Measurements from ENCODE around the gene TMEM212.

TMEM212 gene

DNA sequence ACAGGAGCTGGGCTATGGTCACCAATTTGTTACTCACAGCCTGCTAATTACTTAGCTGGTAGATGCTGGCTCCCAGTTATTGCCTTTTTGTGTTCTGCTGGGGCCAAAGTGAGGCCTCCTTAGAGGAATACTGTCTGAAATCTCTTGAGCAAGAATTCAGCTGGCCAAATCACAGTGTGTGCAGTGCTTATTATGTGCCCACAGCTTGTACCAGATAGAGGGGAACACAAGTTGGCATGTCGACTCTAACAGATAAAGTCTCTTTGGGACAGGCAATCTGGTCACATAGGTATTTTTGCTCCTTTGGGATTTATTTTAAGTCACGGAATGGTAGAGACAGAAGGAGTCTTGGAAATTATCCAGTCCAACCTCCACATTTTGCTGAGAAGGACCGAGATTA is 6.3 kb upstream of the TMEM212 start:
- no peaks in the 10 kb centered on the region for H3K79me2 ChIP-seq (ENCODE audit: control insufficient read depth, insufficient read depth, low read length)
- no peak overlapping the region for H2AK5ac ChIP-seq (ENCODE audit: low read length)
- no peaks in the 10 kb centered on the region for H3K36me3 ChIP-seq (ENCODE audit: control insufficient read depth, insufficient read depth, low read length)
- no peak overlapping the region for H4K5ac ChIP-seq (ENCODE audit: low read length)
- no peak overlapping the region for H2BK15ac ChIP-seq (replicated peaks; ENCODE audit: low read depth)
- no peak for DNase-seq
- no peak overlapping the region for H3K56ac ChIP-seq (ENCODE audit: low read length)
- no peak overlapping the region for H3K9ac ChIP-seq (ENCODE audit: low read length)
- no peak overlapping the region for H3K4ac ChIP-seq (ENCODE audit: low read depth, low read length)
- H3K79me1 ChIP-seq (ENCODE audit: low read length): no peaks in the 10 kb centered on the region
- no peak overlapping the region for H4K8ac ChIP-seq (ENCODE audit: low read depth, low read length)
- H3K23ac ChIP-seq (ENCODE audit: low read length): no peak overlapping the region
- H3K18ac ChIP-seq (ENCODE audit: low read length): no peak overlapping the region
- no peak overlapping the region for H3K27ac ChIP-seq (ENCODE audit: low read depth, low read length)
- no peak overlapping the region for H3K4me3 ChIP-seq (ENCODE audit: low read length)
- WGBS (ENCODE audit: extremely low coverage, insufficient coverage, low lambda C conversion rate): no CpG with 5 or more reads among the region's 3 CpGs
- no peak overlapping the region for H3K4me2 ChIP-seq (ENCODE audit: low read length)
- no peaks in the 10 kb centered on the region for H3K4me1 ChIP-seq (ENCODE audit: control insufficient read depth, low read depth, low read length)
- H2BK5ac ChIP-seq (ENCODE audit: low read length): no peak overlapping the region
- no peaks in the 10 kb centered on the region for H3K27me3 ChIP-seq (ENCODE audit: insufficient read depth, low read length, poor library complexity)
- H2BK120ac ChIP-seq (ENCODE audit: low read depth, low read length): no peak overlapping the region

DNA sequence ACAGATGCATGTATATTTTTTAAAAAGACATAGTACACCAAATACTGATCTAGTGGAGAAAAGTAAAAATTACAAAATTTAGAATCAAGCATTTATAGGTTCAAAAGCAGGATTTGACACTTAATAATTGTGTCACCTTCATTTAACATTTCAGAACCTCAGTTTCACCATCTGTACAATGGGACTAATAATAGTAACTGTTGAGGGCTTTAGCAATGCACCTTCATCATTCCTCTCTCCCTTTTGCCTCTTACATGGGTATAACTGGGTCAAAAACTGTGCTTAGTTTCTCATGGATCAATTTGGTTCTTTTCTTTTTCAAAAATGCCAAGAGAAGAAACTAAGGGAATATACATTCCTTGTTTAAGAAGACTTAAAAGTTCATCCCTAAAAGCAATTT is 5.5 kb upstream of the TMEM212 start:
- no peak overlapping the region for H3K18ac ChIP-seq (ENCODE audit: low read length)

DNA sequence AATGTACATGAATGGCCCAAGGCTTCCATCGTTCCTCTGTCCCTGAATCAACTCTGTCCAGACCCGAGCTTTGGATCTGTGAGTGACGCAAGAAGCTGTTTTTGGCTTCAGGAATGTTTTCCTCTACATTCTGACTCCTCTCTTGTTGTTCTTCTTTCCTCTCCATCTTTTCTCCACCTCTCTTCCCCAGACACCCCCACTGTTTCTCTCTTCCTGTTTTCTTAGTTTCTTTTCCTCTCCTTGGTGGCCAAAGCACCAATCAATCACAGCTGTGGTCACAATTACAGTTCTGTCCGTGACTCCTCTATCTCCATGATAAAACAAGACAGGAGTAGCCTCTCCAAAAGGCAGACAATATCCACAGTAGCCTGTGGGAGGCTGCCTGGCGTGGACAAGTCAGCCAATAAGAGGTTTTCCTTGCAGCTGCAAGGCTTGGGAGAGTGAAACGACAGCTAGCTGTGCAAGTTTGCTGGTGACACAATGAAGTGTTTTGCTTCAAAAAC is 4.9 kb upstream of the TMEM212 start:
- no peak overlapping the region for H2BK15ac ChIP-seq (replicated peaks; ENCODE audit: low read depth)
- no peak overlapping the region for H3K56ac ChIP-seq (ENCODE audit: low read length)
- H4K8ac ChIP-seq (ENCODE audit: low read depth, low read length): no peak overlapping the region
- no peaks in the 10 kb centered on the region for H3K79me2 ChIP-seq (ENCODE audit: control insufficient read depth, insufficient read depth, low read length)
- no CpG with 5 or more reads among the region's 6 CpGs for WGBS (ENCODE audit: extremely low coverage, insufficient coverage, low lambda C conversion rate)
- no peak overlapping the region for H3K23ac ChIP-seq (ENCODE audit: low read length)
- peak; percentile 16 for DNase-seq
- H3K4ac ChIP-seq (ENCODE audit: low read depth, low read length): no peak overlapping the region
- H2AK5ac ChIP-seq (ENCODE audit: low read length): no peak overlapping the region
- H3K4me1 ChIP-seq (ENCODE audit: control insufficient read depth, low read depth, low read length): no peaks in the 10 kb centered on the region
- no peaks in the 10 kb centered on the region for H3K36me3 ChIP-seq (ENCODE audit: control insufficient read depth, insufficient read depth, low read length)
- H3K9ac ChIP-seq (ENCODE audit: low read length): no peak overlapping the region
- H3K27ac ChIP-seq (ENCODE audit: low read depth, low read length): no peak overlapping the region
- H3K4me2 ChIP-seq (ENCODE audit: low read length): no peak overlapping the region
- H3K18ac ChIP-seq (ENCODE audit: low read length): no peak overlapping the region
- no peak overlapping the region for H2BK5ac ChIP-seq (ENCODE audit: low read length)
- no peaks in the 10 kb centered on the region for H3K79me1 ChIP-seq (ENCODE audit: low read length)
- no peak overlapping the region for H3K4me3 ChIP-seq (ENCODE audit: low read length)
- no peak overlapping the region for H2BK120ac ChIP-seq (ENCODE audit: low read depth, low read length)
- H4K5ac ChIP-seq (ENCODE audit: low read length): no peak overlapping the region
- H3K27me3 ChIP-seq (ENCODE audit: insufficient read depth, low read length, poor library complexity): no peaks in the 10 kb centered on the region

More for the DNA sequence above, 5.5 kb upstream of the TMEM212 start:
- H3K79me1 ChIP-seq (ENCODE audit: low read length): no peaks in the 10 kb centered on the region
- H2AK5ac ChIP-seq (ENCODE audit: low read length): no peak overlapping the region
- no peak overlapping the region for H3K27ac ChIP-seq (ENCODE audit: low read depth, low read length)
- H3K79me2 ChIP-seq (ENCODE audit: control insufficient read depth, insufficient read depth, low read length): no peaks in the 10 kb centered on the region
- no peaks in the 10 kb centered on the region for H3K36me3 ChIP-seq (ENCODE audit: control insufficient read depth, insufficient read depth, low read length)
- no peak for DNase-seq
- H4K5ac ChIP-seq (ENCODE audit: low read length): no peak overlapping the region
- H3K23ac ChIP-seq (ENCODE audit: low read length): no peak overlapping the region
- H2BK15ac ChIP-seq (replicated peaks; ENCODE audit: low read depth): no peak overlapping the region
- H2BK120ac ChIP-seq (ENCODE audit: low read depth, low read length): no peak overlapping the region
- H2BK5ac ChIP-seq (ENCODE audit: low read length): no peak overlapping the region
- H3K9ac ChIP-seq (ENCODE audit: low read length): no peak overlapping the region
- H3K4me3 ChIP-seq (ENCODE audit: low read length): no peak overlapping the region
- no peaks in the 10 kb centered on the region for H3K27me3 ChIP-seq (ENCODE audit: insufficient read depth, low read length, poor library complexity)
- H3K4me2 ChIP-seq (ENCODE audit: low read length): no peak overlapping the region
- H3K4me1 ChIP-seq (ENCODE audit: control insufficient read depth, low read depth, low read length): no peaks in the 10 kb centered on the region
- no peak overlapping the region for H3K4ac ChIP-seq (ENCODE audit: low read depth, low read length)
- no peak overlapping the region for H3K56ac ChIP-seq (ENCODE audit: low read length)
- H4K8ac ChIP-seq (ENCODE audit: low read depth, low read length): no peak overlapping the region

DNA sequence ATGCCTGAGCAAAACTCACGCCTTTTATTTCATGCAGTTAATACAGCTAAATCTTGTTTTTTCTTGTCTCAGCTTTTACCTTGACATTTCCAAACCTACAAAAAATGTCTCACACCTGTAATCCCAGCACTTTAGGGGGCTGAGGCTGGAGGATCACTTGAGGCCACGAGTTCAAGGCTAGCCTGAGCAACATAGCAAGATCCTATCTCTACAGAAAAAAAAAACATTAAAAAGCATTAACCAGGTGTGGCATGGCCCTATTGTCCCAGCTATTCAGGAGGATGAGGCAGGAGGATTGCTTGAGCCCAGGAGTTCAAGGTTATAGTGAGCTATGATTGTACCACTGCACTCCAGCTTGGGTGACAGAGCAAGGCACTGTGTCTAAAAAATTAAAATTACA is 3.9 kb upstream of the TMEM212 start:
- no CpG with 5 or more reads among the region's 2 CpGs for WGBS (ENCODE audit: extremely low coverage, insufficient coverage, low lambda C conversion rate)
- Histone ChIP-seq H3K79me2 (ENCODE audit: control insufficient read depth, insufficient read depth, low read length) (no peaks in the 10 kb centered on the region), H3K4me3 (ENCODE audit: low read length) (no peak overlapping the region), H3K36me3 (ENCODE audit: control insufficient read depth, insufficient read depth, low read length) (no peaks in the 10 kb centered on the region), H2BK120ac (ENCODE audit: low read depth, low read length) (no peak overlapping the region), H3K27ac (ENCODE audit: low read depth, low read length) (no peak overlapping the region), H2AK5ac (ENCODE audit: low read length) (no peak overlapping the region), H3K23ac (ENCODE audit: low read length) (no peak overlapping the region), H4K8ac (ENCODE audit: low read depth, low read length) (no peak overlapping the region), H3K18ac (ENCODE audit: low read length) (no peak overlapping the region), H3K79me1 (ENCODE audit: low read length) (no peaks in the 10 kb centered on the region), H3K9ac (ENCODE audit: low read length) (no peak overlapping the region), H3K4me2 (ENCODE audit: low read length) (no peak overlapping the region), H2BK15ac (replicated peaks; ENCODE audit: low read depth) (no peak overlapping the region), H3K56ac (ENCODE audit: low read length) (no peak overlapping the region), H4K5ac (ENCODE audit: low read length) (no peak overlapping the region), H3K4ac (ENCODE audit: low read depth, low read length) (no peak overlapping the region), H2BK5ac (ENCODE audit: low read length) (no peak overlapping the region), H3K4me1 (ENCODE audit: control insufficient read depth, low read depth, low read length) (no peaks in the 10 kb centered on the region), H3K27me3 (ENCODE audit: insufficient read depth, low read length, poor library complexity) (no peaks in the 10 kb centered on the region)
- DNase-seq: no peak

DNA sequence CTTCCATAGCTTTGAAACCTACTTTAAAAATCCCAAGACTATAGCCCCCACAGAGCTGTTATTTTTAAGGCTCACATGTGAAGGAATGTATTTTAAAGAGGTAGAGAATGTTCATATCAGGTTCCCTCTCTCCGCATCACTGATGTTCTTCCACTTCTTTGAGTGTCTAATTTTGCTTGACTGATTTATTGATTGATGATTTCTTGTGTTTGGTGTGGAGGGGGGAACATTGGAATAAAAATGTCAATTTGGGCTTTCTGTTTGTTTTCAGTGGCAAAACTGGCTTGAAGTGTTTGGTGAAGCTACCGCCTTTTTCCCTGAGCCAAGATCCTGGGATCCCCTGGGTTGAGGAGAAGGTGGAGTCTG is 2.7 kb upstream of the TMEM212 start:
- H4K5ac ChIP-seq (ENCODE audit: low read length): no peak overlapping the region
- H3K9ac ChIP-seq (ENCODE audit: low read length): no peak overlapping the region
- H3K4me3 ChIP-seq (ENCODE audit: low read length): no peak overlapping the region
- H2AK5ac ChIP-seq (ENCODE audit: low read length): no peak overlapping the region
- H2BK5ac ChIP-seq (ENCODE audit: low read length): no peak overlapping the region
- no peak overlapping the region for H3K23ac ChIP-seq (ENCODE audit: low read length)
- DNase-seq: no peak
- no peak overlapping the region for H3K27ac ChIP-seq (ENCODE audit: low read depth, low read length)
- no CpG with 5 or more reads among the region's 2 CpGs for WGBS (ENCODE audit: extremely low coverage, insufficient coverage, low lambda C conversion rate)
- no peak overlapping the region for H3K18ac ChIP-seq (ENCODE audit: low read length)
- no peaks in the 10 kb centered on the region for H3K79me1 ChIP-seq (ENCODE audit: low read length)
- H3K4me1 ChIP-seq (ENCODE audit: control insufficient read depth, low read depth, low read length): no peaks in the 10 kb centered on the region
- H3K79me2 ChIP-seq (ENCODE audit: control insufficient read depth, insufficient read depth, low read length): no peaks in the 10 kb centered on the region
- no peak overlapping the region for H2BK120ac ChIP-seq (ENCODE audit: low read depth, low read length)
- H2BK15ac ChIP-seq (replicated peaks; ENCODE audit: low read depth): no peak overlapping the region
- H3K36me3 ChIP-seq (ENCODE audit: control insufficient read depth, insufficient read depth, low read length): no peaks in the 10 kb centered on the region
- H3K4me2 ChIP-seq (ENCODE audit: low read length): no peak overlapping the region
- H4K8ac ChIP-seq (ENCODE audit: low read depth, low read length): no peak overlapping the region
- no peaks in the 10 kb centered on the region for H3K27me3 ChIP-seq (ENCODE audit: insufficient read depth, low read length, poor library complexity)
- H3K56ac ChIP-seq (ENCODE audit: low read length): peak overlapping the region; percentile 27
- H3K4ac ChIP-seq (ENCODE audit: low read depth, low read length): no peak overlapping the region

DNA sequence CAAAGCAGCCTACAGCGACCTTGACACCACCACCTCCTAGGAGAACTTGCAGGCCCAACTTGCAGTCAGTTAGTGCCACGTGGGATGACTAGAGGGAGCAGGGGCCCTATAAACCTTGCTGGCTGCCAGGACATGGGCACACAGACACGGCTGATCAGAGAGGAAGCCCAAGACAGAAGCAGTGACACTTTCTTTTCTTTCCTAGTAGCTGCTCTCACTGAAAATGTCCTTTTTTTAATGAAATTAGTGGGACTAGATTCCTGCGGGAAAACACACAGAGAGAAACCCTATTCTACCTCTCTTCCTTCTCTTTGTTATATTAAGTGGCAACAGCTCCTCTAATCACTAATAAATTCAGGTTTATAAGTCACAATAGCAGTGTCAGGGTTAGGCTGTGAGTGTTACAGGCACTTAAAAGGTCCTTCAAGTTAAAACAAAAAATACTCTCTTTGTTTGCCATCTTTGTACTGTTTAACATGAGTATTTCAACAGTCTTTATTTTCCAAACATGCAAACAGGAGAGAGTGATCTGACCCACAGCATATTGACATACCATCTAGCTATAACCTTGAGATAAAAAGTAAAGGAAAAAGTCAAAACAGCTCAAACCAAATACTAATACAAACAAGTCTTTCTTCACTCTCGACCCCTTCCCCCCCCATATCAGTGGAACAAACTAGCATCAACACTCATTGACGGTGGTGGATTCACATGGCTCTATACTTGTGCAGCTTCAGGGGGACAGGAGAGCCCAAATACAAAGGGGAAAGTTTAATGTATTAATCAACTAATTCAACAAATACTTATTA is 2.1 kb upstream of the TMEM212 start:
- H3K4ac ChIP-seq (ENCODE audit: low read depth, low read length): no peak overlapping the region
- H3K79me2 ChIP-seq (ENCODE audit: control insufficient read depth, insufficient read depth, low read length): no peaks in the 10 kb centered on the region
- H3K27me3 ChIP-seq (ENCODE audit: insufficient read depth, low read length, poor library complexity): no peaks in the 10 kb centered on the region
- H2BK120ac ChIP-seq (ENCODE audit: low read depth, low read length): no peak overlapping the region
- H2AK5ac ChIP-seq (ENCODE audit: low read length): no peak overlapping the region
- no peaks in the 10 kb centered on the region for H3K79me1 ChIP-seq (ENCODE audit: low read length)
- no peak overlapping the region for H3K9ac ChIP-seq (ENCODE audit: low read length)
- no peak overlapping the region for H3K18ac ChIP-seq (ENCODE audit: low read length)
- H4K5ac ChIP-seq (ENCODE audit: low read length): no peak overlapping the region
- H3K4me2 ChIP-seq (ENCODE audit: low read length): no peak overlapping the region
- no peak overlapping the region for H4K8ac ChIP-seq (ENCODE audit: low read depth, low read length)
- DNase-seq: no peak
- H3K56ac ChIP-seq (ENCODE audit: low read length): peak overlapping the region; percentile 27
- no peak overlapping the region for H2BK5ac ChIP-seq (ENCODE audit: low read length)
- H3K4me3 ChIP-seq (ENCODE audit: low read length): no peak overlapping the region
- no peaks in the 10 kb centered on the region for H3K4me1 ChIP-seq (ENCODE audit: control insufficient read depth, low read depth, low read length)
- no peak overlapping the region for H3K27ac ChIP-seq (ENCODE audit: low read depth, low read length)
- no CpG with 5 or more reads among the region's 6 CpGs for WGBS (ENCODE audit: extremely low coverage, insufficient coverage, low lambda C conversion rate)
- H2BK15ac ChIP-seq (replicated peaks; ENCODE audit: low read depth): no peak overlapping the region
- no peaks in the 10 kb centered on the region for H3K36me3 ChIP-seq (ENCODE audit: control insufficient read depth, insufficient read depth, low read length)
- no peak overlapping the region for H3K23ac ChIP-seq (ENCODE audit: low read length)

All from mesendoderm (in vitro differentiated cells).